Mesenchymal stem cell (in vitro differentiated cells and primary cell): ENCODE measurements around the gene CPHXL.
A peak's percentile ranks its signal among the peaks of the same experiment; 100 is the strongest.

Experiments used
- DNase-seq: peaks from one replicate; pipeline ENCODE4 v3.0.0-alpha.2; 2013
- H2AFZ ChIP-seq: one replicate; pipeline ENCODE4 v1.6.1; 2013; ENCODE audit warnings: low read depth, mild to moderate bottlenecking, control low read depth, inconsistent platforms, low read length, moderate library complexity
- H2AK5ac ChIP-seq: 2 replicates; pipeline ENCODE4 v1.6.1; 2013; ENCODE audit warnings: low read length, moderate library complexity, mild to moderate bottlenecking, inconsistent platforms; ENCODE audit not compliant: severe bottlenecking
- H2BK120ac ChIP-seq: one replicate; pipeline ENCODE4 v1.6.1; 2013; ENCODE audit warnings: low read depth, mild to moderate bottlenecking, inconsistent platforms, low read length, moderate library complexity
- H2BK12ac ChIP-seq, 2 experiments: one replicate each; pipeline ENCODE4 v1.6.1; 2013; ENCODE audit warnings: inconsistent platforms in 2 of 2, low read length in 2 of 2, mild to moderate bottlenecking in 2 of 2, moderate library complexity in 2 of 2, control low read depth in 1 of 2
- H2BK15ac ChIP-seq: one replicate; pipeline ENCODE4 v1.6.1; 2013; ENCODE audit warnings: mild to moderate bottlenecking, low read depth, inconsistent platforms; ENCODE audit not compliant: poor library complexity, severe bottlenecking
- H2BK5ac ChIP-seq: 2 replicates; pipeline ENCODE4 v1.6.1; 2013; ENCODE audit warnings: low read depth, mild to moderate bottlenecking, low read length, control low read depth, inconsistent platforms; ENCODE audit not compliant: poor library complexity, severe bottlenecking
- H3K14ac ChIP-seq, 2 experiments: one replicate each; pipeline ENCODE4 v1.6.1; 2013; ENCODE audit warnings: inconsistent platforms in 2 of 2, low read length in 2 of 2, control low read depth in 1 of 2, mild to moderate bottlenecking in 1 of 2, moderate library complexity in 1 of 2
- H3K18ac ChIP-seq, 2 experiments: one replicate each; pipeline ENCODE4 v1.6.1; 2013; ENCODE audit warnings: inconsistent platforms in 2 of 2, low read length in 2 of 2, control low read depth in 1 of 2, low read depth in 1 of 2, mild to moderate bottlenecking in 1 of 2
- H3K23ac ChIP-seq, 2 experiments: one replicate each; pipeline ENCODE4 v1.6.1; 2013; ENCODE audit warnings: inconsistent platforms in 2 of 2, low read length in 2 of 2, mild to moderate bottlenecking in 2 of 2, moderate library complexity in 2 of 2, control low read depth in 1 of 2
- H3K27ac ChIP-seq: 2 replicates; pipeline ENCODE4 v1.5.1; 2013; ENCODE audit warnings: mild to moderate bottlenecking, moderate library complexity, low read length, control low read depth, inconsistent platforms; ENCODE audit not compliant: poor library complexity, severe bottlenecking
- H3K27me3 ChIP-seq, 2 experiments: 2 replicates each; pipeline versions ENCODE4 v1.6.1 to v1.7.0; 2013; ENCODE audit warnings: low read length in 2 of 2, mild to moderate bottlenecking in 2 of 2, moderate library complexity in 2 of 2, control low read depth in 1 of 2, inconsistent platforms in 1 of 2; ENCODE audit not compliant: control insufficient read depth in 1 of 2, insufficient read depth in 1 of 2
- H3K36me3 ChIP-seq, 2 experiments: 2 replicates each; pipeline versions ENCODE4 v1.6.1 to v1.7.0; 2013; ENCODE audit warnings: low read length in 2 of 2, control low read depth in 1 of 2, inconsistent platforms in 1 of 2, low read depth in 1 of 2, mild to moderate bottlenecking in 1 of 2; ENCODE audit not compliant: insufficient read depth in 2 of 2, control insufficient read depth in 1 of 2
- H3K4ac ChIP-seq, 2 experiments: one replicate each; pipeline ENCODE4 v1.6.1; 2013; ENCODE audit warnings: inconsistent platforms in 2 of 2, low read length in 2 of 2, mild to moderate bottlenecking in 2 of 2, moderate library complexity in 2 of 2, control low read depth in 1 of 2, low read depth in 1 of 2
- H3K4me1 ChIP-seq: 2 replicates; pipeline ENCODE4 v1.6.1; 2013; ENCODE audit warnings: low read depth, low read length, control low read depth; ENCODE audit not compliant: control insufficient read depth, insufficient read depth
- H3K4me2 ChIP-seq: 2 replicates; pipeline ENCODE4 v1.6.1; 2013; ENCODE audit warnings: low read length, mild to moderate bottlenecking, inconsistent platforms; ENCODE audit not compliant: poor library complexity, severe bottlenecking
- H3K4me3 ChIP-seq, 2 experiments: 2 replicates each; pipeline versions ENCODE4 v1.5.1 to v1.7.0; 2013; ENCODE audit warnings: low read length in 2 of 2, mild to moderate bottlenecking in 2 of 2, control low read depth in 1 of 2, low read depth in 1 of 2; ENCODE audit not compliant: insufficient read depth in 1 of 2
- H3K79me1 ChIP-seq: replicated peaks from 2 replicates; pipeline ENCODE4 v1.6.1; 2013; ENCODE audit warnings: mild to moderate bottlenecking, control low read depth, low read length, inconsistent platforms; ENCODE audit not compliant: poor library complexity, severe bottlenecking
- H3K9ac ChIP-seq: 2 replicates; pipeline ENCODE4 v1.7.0; 2013; ENCODE audit warnings: mild to moderate bottlenecking, low read length, moderate library complexity
- H3K9me3 ChIP-seq: 2 replicates; pipeline ENCODE4 v1.7.0; 2013; ENCODE audit warnings: mild to moderate bottlenecking, low read length; ENCODE audit not compliant: control insufficient read depth
- H4K8ac ChIP-seq: one replicate; pipeline ENCODE4 v1.6.1; 2013; ENCODE audit warnings: inconsistent platforms, mild to moderate bottlenecking, low read length, moderate library complexity
- H4K91ac ChIP-seq: one replicate; pipeline ENCODE4 v1.6.1; 2013; ENCODE audit warnings: mild to moderate bottlenecking, low read length, inconsistent platforms
- WGBS: methylation state at CpG from one replicate; pipeline ENCODE4 v1.1.7; 2013; ENCODE audit warnings: mixed read lengths; 5-methylcytosine and 5-hydroxymethylcytosine counted together

CPHXL gene

DNA sequence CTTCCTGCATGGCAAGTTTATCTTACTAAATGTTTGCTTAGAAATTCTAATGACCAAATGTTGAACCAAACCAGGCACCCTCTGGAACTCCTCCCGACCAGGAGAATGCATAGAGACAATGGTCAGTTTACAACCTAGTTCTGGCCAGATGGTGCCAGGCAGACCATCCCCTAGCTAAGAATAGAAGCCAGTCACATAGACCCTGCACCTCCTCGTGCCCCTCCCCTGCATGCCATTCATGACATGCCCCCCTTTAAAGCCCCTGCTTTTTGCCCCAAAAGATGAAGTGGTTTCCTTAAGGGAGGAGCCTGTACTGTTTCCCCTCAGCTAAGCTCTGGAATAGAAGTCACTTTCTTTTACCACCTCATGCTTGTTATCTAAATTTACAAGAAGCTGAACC lies 6.6 kb upstream of the CPHXL start:
- Histone ChIP-seq H2BK120ac (peak overlapping the region; percentile 61), H3K9ac (peak overlapping the region; percentile 53), H2AK5ac (no peak overlapping the region), H3K4me3 (peak overlapping the region in 1 of 2 experiments; percentile 38), H3K4me2 (no peak overlapping the region), H3K4me1 (no peaks in the 10 kb centered on the region), H4K91ac (no peak overlapping the region), H3K36me3 (no peaks in the 10 kb centered on the region), H3K27ac (no peak overlapping the region), H2BK5ac (no peak overlapping the region), H3K4ac (no peak overlapping the region), H3K9me3 (no peaks in the 10 kb centered on the region), H3K14ac (no peak overlapping the region), H3K18ac (peak overlapping the region; percentile 72 to 94), H2AFZ (no peak overlapping the region), H3K27me3 (no peaks in the 10 kb centered on the region), H2BK15ac (no peak overlapping the region), H3K23ac (no peak overlapping the region), H2BK12ac (no peak overlapping the region), H3K79me1 (no peaks in the 10 kb centered on the region), H4K8ac (peak overlapping the region; percentile 45)
- DNase-seq, result peak; percentile 3
- WGBS, result 33% methylated on average over 2 of the region's 2 CpGs

DNA sequence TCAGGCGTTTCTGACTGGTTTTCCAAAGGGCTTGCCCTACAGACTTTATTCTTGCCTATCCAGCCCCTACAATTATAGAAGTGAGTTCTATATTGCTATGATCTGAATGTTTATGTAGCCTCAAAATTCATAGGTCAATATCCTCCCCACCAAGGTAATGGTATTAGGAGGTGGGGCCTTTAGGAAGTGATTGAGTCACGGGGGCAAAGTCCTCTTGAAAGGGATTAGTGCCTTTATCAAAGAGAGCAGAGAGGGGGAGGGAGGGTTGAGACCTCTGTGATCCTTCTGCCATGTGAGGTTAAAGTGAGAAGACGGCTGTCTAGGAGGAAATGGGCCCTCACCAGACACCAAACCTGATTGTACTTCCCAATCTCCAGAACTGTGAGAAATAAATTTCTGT lies 931 bp upstream of the CPHXL start:
- WGBS, result 71% methylated on average over 1 of the region's 3 CpGs

DNA sequence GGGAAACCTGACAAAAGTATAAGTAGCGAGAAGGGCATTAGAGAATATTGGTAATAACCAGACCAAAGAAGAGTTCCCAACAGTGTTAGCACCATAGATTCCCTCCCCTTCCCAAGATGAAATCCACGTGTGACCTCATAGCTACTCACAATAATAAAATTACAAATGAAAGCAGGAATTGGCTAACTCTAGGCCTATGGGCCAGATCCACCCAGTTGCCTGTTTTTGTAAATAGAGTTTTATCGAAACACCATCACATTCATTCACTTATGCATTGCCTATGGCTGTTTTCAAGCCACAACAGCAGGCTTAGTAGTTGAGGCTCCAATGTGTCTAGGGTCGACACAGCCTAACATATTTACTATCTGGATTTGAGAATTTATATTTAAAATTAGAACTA lies 7.8 kb downstream of the CPHXL start:
- Histone ChIP-seq H4K91ac (no peak overlapping the region), H3K9ac (no peak overlapping the region), H3K4me3 (no peak overlapping the region), H3K36me3 (no peaks in the 10 kb centered on the region), H2BK5ac (no peak overlapping the region), H2BK12ac (no peak overlapping the region), H3K9me3 (no peaks in the 10 kb centered on the region), H2AK5ac (no peak overlapping the region), H3K23ac (no peak overlapping the region), H2BK15ac (no peak overlapping the region), H3K79me1 (no peaks in the 10 kb centered on the region), H3K14ac (no peak overlapping the region), H2BK120ac (no peak overlapping the region), H3K27me3 (no peaks in the 10 kb centered on the region), H3K4ac (no peak overlapping the region), H3K18ac (no peak overlapping the region), H3K27ac (no peak overlapping the region), H4K8ac (no peak overlapping the region), H3K4me1 (no peaks in the 10 kb centered on the region), H2AFZ (no peak overlapping the region), H3K4me2 (no peak overlapping the region)
- 89% methylated on average over 3 of the region's 4 CpGs for WGBS
- DNase-seq, result no peak

More for the DNA sequence above, 931 bp upstream of the CPHXL start:
- Histone ChIP-seq H3K23ac (no peak overlapping the region), H2AFZ (no peak overlapping the region), H3K4ac (no peak overlapping the region), H2BK12ac (no peak overlapping the region), H3K4me2 (no peak overlapping the region), H2BK5ac (no peak overlapping the region), H3K14ac (no peak overlapping the region), H3K18ac (no peak overlapping the region), H3K4me3 (no peak overlapping the region), H2BK120ac (no peak overlapping the region), H3K27ac (no peak overlapping the region), H2AK5ac (no peak overlapping the region), H3K36me3 (no peaks in the 10 kb centered on the region), H3K9ac (no peak overlapping the region), H3K27me3 (no peaks in the 10 kb centered on the region), H3K79me1 (no peaks in the 10 kb centered on the region), H3K4me1 (no peaks in the 10 kb centered on the region), H2BK15ac (no peak overlapping the region), H4K8ac (no peak overlapping the region), H3K9me3 (no peaks in the 10 kb centered on the region), H4K91ac (no peak overlapping the region)
- no peak for DNase-seq

- no peak overlapping the region for H2BK5ac ChIP-seq
- H4K91ac ChIP-seq, result no peak overlapping the region
- H3K4ac ChIP-seq, result no peak overlapping the region
- H3K4me2 ChIP-seq, result no peak overlapping the region
- no peak overlapping the region for H2AFZ ChIP-seq
- H3K9me3 ChIP-seq, result peaks cover 19% of the 10 kb centered on the region
- no peak for DNase-seq
- H3K14ac ChIP-seq, result no peak overlapping the region
- no peak overlapping the region for H3K18ac ChIP-seq
- no peak overlapping the region for H2BK15ac ChIP-seq
- no peaks in the 10 kb centered on the region for H3K4me1 ChIP-seq
- H3K4me3 ChIP-seq, result no peak overlapping the region
- H2BK120ac ChIP-seq, result no peak overlapping the region
- H3K23ac ChIP-seq, result no peak overlapping the region
- H3K27me3 ChIP-seq, result no peaks in the 10 kb centered on the region
- no peak overlapping the region for H2AK5ac ChIP-seq
- no peaks in the 10 kb centered on the region for H3K36me3 ChIP-seq
- H3K79me1 ChIP-seq, result no peaks in the 10 kb centered on the region
- H2BK12ac ChIP-seq, result no peak overlapping the region
- H3K27ac ChIP-seq, result no peak overlapping the region
- H3K9ac ChIP-seq, result no peak overlapping the region
- H4K8ac ChIP-seq, result no peak overlapping the region
Observed at GRCh38 chr16:75714661-75715060, 11.6 kb downstream of the CPHXL start.
